OCI-LY7 (cell line): ENCODE data around the gene NPVF.

Source experiments
- EZH2phosphoT487 ChIP-seq: fragments of 200-600 bp; sonication (generic); IDR thresholded peaks from 2 replicates; pipeline ENCODE4 v1.6.1; 2018; ENCODE audit warnings: low read depth, borderline replicate concordance, mild to moderate bottlenecking, mixed run types, antibody characterized with exemption, low read length, moderate library complexity, mixed read lengths
- TF ChIP-seq, protein P1 (sequence below): fragments of 200-600 bp; sonication (generic); conservative IDR thresholded peaks from 2 replicates; pipeline ENCODE4 v1.5.1; 2014; ENCODE audit warnings: mild to moderate bottlenecking, antibody characterized with exemption, low read length, moderate library complexity, mixed read lengths

- TF ChIP-seq, protein P1, sequence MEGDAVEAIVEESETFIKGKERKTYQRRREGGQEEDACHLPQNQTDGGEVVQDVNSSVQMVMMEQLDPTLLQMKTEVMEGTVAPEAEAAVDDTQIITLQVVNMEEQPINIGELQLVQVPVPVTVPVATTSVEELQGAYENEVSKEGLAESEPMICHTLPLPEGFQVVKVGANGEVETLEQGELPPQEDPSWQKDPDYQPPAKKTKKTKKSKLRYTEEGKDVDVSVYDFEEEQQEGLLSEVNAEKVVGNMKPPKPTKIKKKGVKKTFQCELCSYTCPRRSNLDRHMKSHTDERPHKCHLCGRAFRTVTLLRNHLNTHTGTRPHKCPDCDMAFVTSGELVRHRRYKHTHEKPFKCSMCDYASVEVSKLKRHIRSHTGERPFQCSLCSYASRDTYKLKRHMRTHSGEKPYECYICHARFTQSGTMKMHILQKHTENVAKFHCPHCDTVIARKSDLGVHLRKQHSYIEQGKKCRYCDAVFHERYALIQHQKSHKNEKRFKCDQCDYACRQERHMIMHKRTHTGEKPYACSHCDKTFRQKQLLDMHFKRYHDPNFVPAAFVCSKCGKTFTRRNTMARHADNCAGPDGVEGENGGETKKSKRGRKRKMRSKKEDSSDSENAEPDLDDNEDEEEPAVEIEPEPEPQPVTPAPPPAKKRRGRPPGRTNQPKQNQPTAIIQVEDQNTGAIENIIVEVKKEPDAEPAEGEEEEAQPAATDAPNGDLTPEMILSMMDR: no peak
- TF ChIP-seq EZH2phosphoT487: no peak
Observed at GRCh38 chr7:25208525-25209221, 19.6 kb downstream of the NPVF start.
